Upper lobe of right lung (tissue), 1 donor: Measurements from ENCODE around the gene SMARCA2. TPM values are rescaled to one million over a fixed set of nuclear protein-coding genes. Genes with fewer than 3 reads are reported as not detected.

Source experiments
- ATAC-seq: fragments of 200-7000 bp; cut with Tn5 transposase; one replicate; pipeline ENCODE4 v1.9.1; 2020; ENCODE audit warnings: mild to moderate bottlenecking, moderate library complexity
- DNase-seq: peaks from one replicate; pipeline ENCODE4 v3.0.0-alpha.2; 2020
- H3K27ac ChIP-seq: fragments of 200-600 bp; one replicate; pipeline ENCODE4 v1.8.0; 2022
- H3K27me3 ChIP-seq: fragments of 200-600 bp; one replicate; pipeline ENCODE4 v1.8.0; 2022; ENCODE audit warnings: mild to moderate bottlenecking
- H3K36me3 ChIP-seq: fragments of 200-600 bp; one replicate; pipeline ENCODE4 v1.8.0; 2022
- H3K4me1 ChIP-seq: fragments of 200-600 bp; one replicate; pipeline ENCODE4 v1.8.0; 2022
- H3K4me3 ChIP-seq: fragments of 200-600 bp; one replicate; pipeline ENCODE4 v1.8.0; 2022; ENCODE audit warnings: mild to moderate bottlenecking
- H3K9me3 ChIP-seq: fragments of 200-600 bp; one replicate; pipeline ENCODE4 v1.8.0; 2022
- CTCF ChIP-seq: fragments of 200-600 bp; IDR thresholded peaks from one replicate; pipeline ENCODE4 v1.8.0; 2022; ENCODE audit warnings: antibody characterized with exemption
- intact Hi-C: fragments of 100-400 bp; cut with DNase I; formaldehyde crosslinking; loops from one replicate; pipeline ENCODE4 v1.11.0; 2022
- total RNA-seq: library from RNA; stranded (reverse); fragmentation: NEBNext Ultra II Directional; extraction: Animal tissue kit (Norgen Biotek cat#: 25700); gene quantifications from one replicate; pipeline ENCODE4 v1.2.1, GENCODE V29; 2021
- donor health status: DM: no; HTN: yes; CAD: no; lungs with severe emphysema.

The SMARCA2 gene
- total RNA-seq, 1 donor from 2014 or later, result 147 TPM

DNA sequence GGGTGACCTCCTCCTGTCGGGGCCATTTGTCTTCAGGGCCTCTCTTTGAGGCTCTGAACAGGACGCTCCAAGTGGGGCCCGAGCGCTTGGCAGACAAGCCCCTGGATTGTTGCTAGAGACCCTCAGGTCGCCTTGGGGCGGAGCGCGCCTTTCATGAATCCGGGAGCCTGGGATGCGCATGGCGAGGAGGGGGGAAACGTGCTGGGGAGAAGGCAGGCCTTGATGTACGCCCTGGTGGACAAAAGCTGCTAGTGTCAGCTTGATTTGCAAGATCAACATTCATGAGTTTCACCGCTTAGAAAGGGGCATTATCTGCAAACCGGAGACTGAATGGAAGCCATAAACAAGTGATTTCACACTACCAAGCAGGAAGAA lies 226.3 kb downstream of the SMARCA2 start:
- intact Hi-C loops, result no loop called here
- DNase-seq (peak; percentile 63), ATAC-seq (peak; percentile 6)
- Histone ChIP-seq H3K4me3 (peak overlapping the region; percentile 57), H3K36me3 (no peaks in the 10 kb centered on the region), H3K4me1 (peaks cover 4% of the 10 kb centered on the region), H3K27me3 (no peaks in the 10 kb centered on the region), H3K9me3 (no peaks in the 10 kb centered on the region), H3K27ac (no peak overlapping the region)
- TF ChIP-seq CTCF, result peak; percentile 37

DNA sequence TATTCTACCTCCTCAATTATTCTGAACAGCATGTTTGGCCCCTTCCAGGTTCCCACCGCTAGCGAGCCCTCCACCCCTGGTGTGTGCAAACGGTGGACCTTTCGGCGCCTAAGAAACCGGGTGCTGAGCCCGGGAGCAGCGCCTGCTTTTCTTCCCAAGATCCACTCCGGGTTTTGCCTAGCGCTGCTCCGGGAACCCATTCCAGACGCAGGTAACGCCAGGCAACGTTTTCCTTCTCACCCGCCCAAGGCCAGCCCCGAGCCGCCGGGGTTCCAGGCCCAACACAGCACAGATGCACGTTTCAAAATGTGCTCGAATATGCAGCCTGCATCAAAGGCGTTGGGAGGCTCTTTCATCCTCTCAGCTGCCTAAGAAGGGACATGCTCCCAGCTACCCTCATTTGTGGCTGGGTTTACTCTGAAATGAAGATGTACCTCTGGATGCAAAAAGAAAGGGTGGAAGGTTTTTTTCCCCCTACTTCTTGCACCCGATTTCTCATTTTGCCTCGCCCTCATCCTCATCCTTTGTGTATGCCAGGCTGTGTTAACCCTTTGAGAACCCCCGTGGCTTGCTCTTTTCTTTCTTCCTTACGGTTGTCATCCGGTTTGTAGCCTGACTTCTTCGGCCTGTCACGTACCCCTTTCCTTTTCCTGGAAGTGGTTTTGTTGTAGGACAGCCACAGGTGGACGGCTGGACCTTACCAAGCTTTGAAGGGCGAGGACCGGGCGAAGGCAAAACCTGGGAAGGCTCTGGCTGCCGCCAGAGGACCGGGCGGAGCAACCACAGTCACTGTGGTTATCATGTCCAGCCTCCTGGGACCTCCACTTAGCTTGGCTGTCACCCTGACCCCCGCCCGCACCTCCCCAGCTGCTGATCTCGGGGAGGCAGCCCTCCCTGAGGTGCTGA lies 226.9 kb downstream of the SMARCA2 start:
- peak overlapping the region; percentile 57 for H3K4me3 ChIP-seq
- H3K27me3 ChIP-seq, result no peaks in the 10 kb centered on the region
- H3K9me3 ChIP-seq, result no peaks in the 10 kb centered on the region
- H3K27ac ChIP-seq, result peak overlapping the region; percentile 39
- intact Hi-C loops, result no loop called here
- peaks cover 4% of the 10 kb centered on the region for H3K4me1 ChIP-seq
- DNase-seq (peak; percentile 89), ATAC-seq (peak; percentile 97)
- no peak for TF ChIP-seq CTCF
- no peaks in the 10 kb centered on the region for H3K36me3 ChIP-seq

GRCh38 chr9:2242831-2243330 lies 227.7 kb downstream of the SMARCA2 start:
- no peak for TF ChIP-seq CTCF
- DNase-seq, result no peak
- Histone ChIP-seq H3K4me3 (peak overlapping the region; percentile 57), H3K9me3 (no peaks in the 10 kb centered on the region), H3K36me3 (no peaks in the 10 kb centered on the region), H3K27ac (no peak overlapping the region), H3K27me3 (no peaks in the 10 kb centered on the region), H3K4me1 (peaks cover 4% of the 10 kb centered on the region)
- ATAC-seq, result peak; percentile 56
- intact Hi-C loops, result no loop called here
